HCT116 (cell line): Measurements from ENCODE around the gene MTUS2. TPM values are rescaled to one million over a fixed set of nuclear protein-coding genes. Genes with fewer than 3 reads are reported as not detected.

Experiments used
- ATAC-seq: fragments of 200-7000 bp; cut with Tn5 transposase; 2 replicates; pipeline ENCODE4 v1.9.1; 2020; ENCODE audit warnings: mild to moderate bottlenecking, moderate library complexity
- BruUV-seq: library from RNA; stranded (reverse); fragments of 400-500 nt; replicated peaks from 2 replicates; lab custom pipeline; 2021; lab: Mats Ljungman, UMichigan
- CTCF ChIA-PET: fragments of 300-600 bp; sonication (Branson Sonifier 250); formaldehyde crosslinking; loops from one replicate; lab custom pipeline; 2021; ENCODE audit warnings: antibody characterized with exemption; lab: Charles Lee
- POLR2A ChIA-PET: fragments of 300-600, 350-600 bp; sonication (Branson Sonifier 250); formaldehyde crosslinking; loops from one replicate; lab custom pipeline; 2021; ENCODE audit warnings: antibody characterized with exemption; lab: Charles Lee
- RAD21 ChIA-PET, 2 experiments: fragments of 300-600 bp; sonication (Branson Sonifier 250); formaldehyde crosslinking; loops; one replicate each; lab custom pipeline; 2023; ENCODE audit warnings: low total read pairs in 2 of 2; ENCODE audit not compliant: uncharacterized antibody in 2 of 2, unreplicated experiment in 2 of 2, low non-redundant PET in 1 of 2; lab: Charles Lee
- DNase-seq: peaks from one replicate; pipeline ENCODE4 v3.0.0-alpha.2; 2010; ENCODE audit warnings: low read depth, low spot score
- H2AFZ ChIP-seq: fragments of 200-600 bp; shearing (Covaris generic), sonication (generic); 2 replicates; pipeline ENCODE4 v1.6.1; 2017; ENCODE audit warnings: low read depth, mixed run types, mixed read lengths, antibody characterized with exemption, low read length; ENCODE audit not compliant: poor library complexity, severe bottlenecking
- H3K27ac ChIP-seq: 2 replicates; pipeline ENCODE4 v1.5.1; 2012; ENCODE audit warnings: low read depth, low read length
- H3K27me3 ChIP-seq: fragments of 200-600 bp; sonication (generic); 2 replicates; pipeline ENCODE4 v1.6.1; 2016; ENCODE audit warnings: mixed run types, low read length, mixed read lengths; ENCODE audit not compliant: insufficient read depth
- H3K36me3 ChIP-seq, 2 experiments: fragments of 200-500 bp in 1 of 2; fragments of 200-600 bp in 1 of 2; sonication (Bioruptor generic) in 1 of 2; sonication (generic) in 1 of 2; 2 replicates each; pipeline versions ENCODE4 v1.5.1 to v1.6.1; 2014 to 2016; ENCODE audit warnings: low read length in 2 of 2, inconsistent platforms in 1 of 2, mixed read lengths in 1 of 2, mixed run types in 1 of 2; ENCODE audit not compliant: insufficient read depth in 2 of 2, control insufficient read depth in 1 of 2
- H3K4me1 ChIP-seq, 2 experiments: fragments of 200-600 bp in 1 of 2; sonication (generic) in 1 of 2; 2 replicates each; pipeline versions ENCODE4 v1.5.1 to v1.6.1; 2012 to 2017; ENCODE audit warnings: low read length in 2 of 2, inconsistent platforms in 1 of 2, mild to moderate bottlenecking in 1 of 2, mixed read lengths in 1 of 2, mixed run types in 1 of 2, moderate library complexity in 1 of 2; ENCODE audit not compliant: insufficient read depth in 2 of 2, control insufficient read depth in 1 of 2
- H3K4me2 ChIP-seq: fragments of 200-600 bp; sonication (generic); 2 replicates; pipeline ENCODE4 v1.6.1; 2017; ENCODE audit warnings: mixed run types, low read length, mixed read lengths
- H3K4me3 ChIP-seq, 2 experiments: fragments of 200-600 bp in 1 of 2; sonication (generic) in 1 of 2; replicated peaks in 1 of 2; 2 replicates each; pipeline ENCODE4 v1.5.1; 2011 to 2016; ENCODE audit warnings: low read length in 2 of 2, control low read depth in 1 of 2, low read depth in 1 of 2, mild to moderate bottlenecking in 1 of 2, mixed read lengths in 1 of 2, mixed run types in 1 of 2
- H3K79me2 ChIP-seq: fragments of 200-600 bp; sonication (generic); 2 replicates; pipeline ENCODE4 v1.6.1; 2017; ENCODE audit warnings: mild to moderate bottlenecking, mixed run types, low read length, moderate library complexity, mixed read lengths; ENCODE audit not compliant: insufficient read depth
- H3K9ac ChIP-seq: fragments of 200-600 bp; sonication (generic); 2 replicates; pipeline ENCODE4 v1.6.1; 2016; ENCODE audit warnings: low read length, mixed read lengths
- H3K9me2 ChIP-seq: fragments of 200-600 bp; sonication (generic), shearing (Covaris generic); 2 replicates; pipeline ENCODE4 v1.6.1; 2017; ENCODE audit warnings: mixed run types, mild to moderate bottlenecking, moderate library complexity; ENCODE audit not compliant: insufficient read depth
- H3K9me3 ChIP-seq, 2 experiments: fragments of 200-500 bp in 1 of 2; fragments of 200-600 bp in 1 of 2; sonication (Bioruptor generic) in 1 of 2; sonication (generic) in 1 of 2; 2 replicates each; pipeline ENCODE4 v1.6.1; 2014 to 2017; ENCODE audit warnings: low read length in 2 of 2, mixed read lengths in 2 of 2, inconsistent platforms in 1 of 2, low read depth in 1 of 2, mild to moderate bottlenecking in 1 of 2, mixed run types in 1 of 2, moderate library complexity in 1 of 2; ENCODE audit not compliant: control insufficient read depth in 1 of 2, insufficient read depth in 1 of 2
- H4K20me1 ChIP-seq: fragments of 200-600 bp; sonication (generic), shearing (Covaris generic); 2 replicates; pipeline ENCODE4 v1.6.1; 2017; ENCODE audit warnings: mixed run types, mild to moderate bottlenecking, moderate library complexity; ENCODE audit not compliant: insufficient read depth
- CBX3 ChIP-seq: IDR thresholded peaks from 2 replicates; pipeline ENCODE4 v1.6.1; 2012; ENCODE audit warnings: low read depth
- CEBPB ChIP-seq: IDR thresholded peaks from 2 replicates; pipeline ENCODE4 v1.6.1; 2012; ENCODE audit warnings: low read depth
- ELF1 ChIP-seq: IDR thresholded peaks from 2 replicates; pipeline ENCODE4 v1.6.1; 2012; ENCODE audit warnings: low read depth, borderline replicate concordance
- EZH2 ChIP-seq: fragments of 200-600 bp; sonication (generic); IDR thresholded peaks from 2 replicates; pipeline ENCODE4 v1.6.1; 2017; ENCODE audit warnings: antibody characterized with exemption, mixed run types
- EZH2phosphoT487 ChIP-seq: fragments of 200-600 bp; IDR thresholded peaks from 2 replicates; pipeline ENCODE4 v1.6.1; 2018; ENCODE audit warnings: antibody characterized with exemption, borderline replicate concordance
- FOSL1 ChIP-seq: IDR thresholded peaks from 2 replicates; pipeline ENCODE4 v1.6.1; 2012; ENCODE audit warnings: low read depth
- JUND ChIP-seq: IDR thresholded peaks from 2 replicates; pipeline ENCODE4 v1.6.1; 2012
- POLR2A ChIP-seq: IDR thresholded peaks from 2 replicates; pipeline ENCODE4 v1.7.0; 2011; ENCODE audit warnings: borderline replicate concordance; ENCODE audit not compliant: insufficient read depth, insufficient read length; ENCODE audit errors: extremely low read depth
- POLR2AphosphoS5 ChIP-seq: IDR thresholded peaks from 2 replicates; pipeline ENCODE4 v1.6.1; 2011; ENCODE audit warnings: mild to moderate bottlenecking, low read depth, low read length, moderate library complexity
- RAD21 ChIP-seq: IDR thresholded peaks from 2 replicates; pipeline ENCODE4 v1.6.1; 2012; ENCODE audit warnings: low read depth, mild to moderate bottlenecking
- SIN3A ChIP-seq: IDR thresholded peaks from 2 replicates; pipeline ENCODE4 v1.6.1; 2012; ENCODE audit warnings: low read depth
- SP1 ChIP-seq: IDR thresholded peaks from 2 replicates; pipeline ENCODE4 v1.6.1; 2012; ENCODE audit warnings: low read depth
- SRF ChIP-seq: IDR thresholded peaks from 2 replicates; pipeline ENCODE4 v1.6.1; 2012; ENCODE audit warnings: low read depth
- TCF7L2 ChIP-seq: IDR thresholded peaks from 2 replicates; pipeline ENCODE4 v1.7.0; 2011; ENCODE audit warnings: borderline replicate concordance, inconsistent platforms; ENCODE audit not compliant: insufficient read depth, insufficient read length; ENCODE audit errors: extremely low read depth
- ZBTB33 ChIP-seq: IDR thresholded peaks from 2 replicates; pipeline ENCODE4 v1.6.1; 2011; ENCODE audit warnings: mild to moderate bottlenecking, low read length, moderate library complexity; ENCODE audit not compliant: insufficient replicate concordance; ENCODE audit errors: extremely low read depth
- ZNF274 ChIP-seq: fragments of 200-500 bp; sonication (Bioruptor generic); IDR thresholded peaks from 2 replicates; pipeline ENCODE4 v1.6.1; 2014; ENCODE audit warnings: mild to moderate bottlenecking, low read depth, low read length, inconsistent platforms
- intact Hi-C: fragments of 100-400 bp; cut with micrococcal nuclease; formaldehyde crosslinking; loops from 2 replicates; pipeline ENCODE4 v1.10.0; 2022
- total RNA-seq: library from RNA; stranded (reverse); gene quantifications from one replicate; pipeline ENCODE4 v1.2.1, GENCODE V29; 2021; ENCODE audit not compliant: unreplicated experiment
- TF ChIP-seq, protein P1 (sequence below), 3 experiments: fragments of 200-600 bp in 1 of 3; sonication (generic) in 1 of 3; IDR thresholded peaks in 2 of 3; conservative IDR thresholded peaks in 1 of 3; 2 replicates each; pipeline ENCODE4 v1.5.1; 2012 to 2017; ENCODE audit warnings: low read depth in 2 of 3, low read length in 2 of 3, antibody characterized with exemption in 1 of 3, borderline replicate concordance in 1 of 3, control low read depth in 1 of 3, mild to moderate bottlenecking in 1 of 3, mixed read lengths in 1 of 3, mixed run types in 1 of 3, moderate library complexity in 1 of 3; ENCODE audit not compliant: insufficient read depth in 1 of 3
- TF ChIP-seq, protein P2 (sequence below): IDR thresholded peaks from 2 replicates; pipeline ENCODE4 v1.6.1; 2012
- TF ChIP-seq, protein P3 (sequence below): IDR thresholded peaks from 2 replicates; pipeline ENCODE4 v1.6.1; 2012; ENCODE audit warnings: low read depth

The MTUS2 gene
- total RNA-seq, 1 experiment from 2014 or later, result 0.02 TPM

DNA sequence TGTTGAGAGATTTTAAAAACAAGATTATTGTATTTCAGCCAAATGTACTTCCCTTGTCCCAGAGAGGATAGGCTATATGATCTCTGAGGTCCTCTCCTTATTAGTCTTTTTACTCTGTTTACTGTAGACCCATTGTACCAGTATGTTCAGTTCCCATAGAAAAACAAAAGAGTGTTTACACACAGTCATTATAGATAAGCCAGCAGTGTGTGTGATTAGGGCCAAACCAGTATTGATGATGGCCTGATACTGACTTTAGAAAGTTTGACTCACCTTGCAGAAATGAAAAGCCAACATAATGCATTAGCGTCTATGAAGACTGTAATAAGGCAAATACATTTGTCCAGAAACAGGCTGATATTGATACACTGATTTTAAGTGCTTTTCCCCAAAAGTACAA is 6.2 kb downstream of the MTUS2 start:
- Histone ChIP-seq H3K4me3 (no peak overlapping the region), H3K9ac (no peak overlapping the region), H3K9me3 (0 out of 4 replicates have a peak, but pooled peaks cover 0 to 5% of the 10 kb centered on the region in 2 experiments), H3K36me3 (no peaks in the 10 kb centered on the region), H2AFZ (no peak overlapping the region), H3K9me2 (no peaks in the 10 kb centered on the region), H3K27me3 (peaks cover 9% of the 10 kb centered on the region; the same call in 1 of the 2 replicates), H4K20me1 (no peaks in the 10 kb centered on the region), H3K4me2 (no peak overlapping the region), H3K27ac (no peak overlapping the region), H3K4me1 (no peaks in the 10 kb centered on the region), H3K79me2 (no peaks in the 10 kb centered on the region)
- RAD21 ChIA-PET, result no interaction called here
- ATAC-seq (no peak), DNase-seq (no peak)
- no TSS peak for BruUV-seq
- CTCF ChIA-PET, result interaction anchor here (1.6 kb wide), 1 partner anchor 9 kb away, joined by 4 read pairs; no protein-coding TSS in a partner anchor
- POLR2A ChIA-PET, result no interaction called here
- TF ChIP-seq, protein P1, sequence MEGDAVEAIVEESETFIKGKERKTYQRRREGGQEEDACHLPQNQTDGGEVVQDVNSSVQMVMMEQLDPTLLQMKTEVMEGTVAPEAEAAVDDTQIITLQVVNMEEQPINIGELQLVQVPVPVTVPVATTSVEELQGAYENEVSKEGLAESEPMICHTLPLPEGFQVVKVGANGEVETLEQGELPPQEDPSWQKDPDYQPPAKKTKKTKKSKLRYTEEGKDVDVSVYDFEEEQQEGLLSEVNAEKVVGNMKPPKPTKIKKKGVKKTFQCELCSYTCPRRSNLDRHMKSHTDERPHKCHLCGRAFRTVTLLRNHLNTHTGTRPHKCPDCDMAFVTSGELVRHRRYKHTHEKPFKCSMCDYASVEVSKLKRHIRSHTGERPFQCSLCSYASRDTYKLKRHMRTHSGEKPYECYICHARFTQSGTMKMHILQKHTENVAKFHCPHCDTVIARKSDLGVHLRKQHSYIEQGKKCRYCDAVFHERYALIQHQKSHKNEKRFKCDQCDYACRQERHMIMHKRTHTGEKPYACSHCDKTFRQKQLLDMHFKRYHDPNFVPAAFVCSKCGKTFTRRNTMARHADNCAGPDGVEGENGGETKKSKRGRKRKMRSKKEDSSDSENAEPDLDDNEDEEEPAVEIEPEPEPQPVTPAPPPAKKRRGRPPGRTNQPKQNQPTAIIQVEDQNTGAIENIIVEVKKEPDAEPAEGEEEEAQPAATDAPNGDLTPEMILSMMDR (IDR thresholded peaks at IDR 0.05 in 2 of 3, conservative IDR thresholded peaks at IDR 0.05 in 1 of 3; ENCODE audit: borderline replicate concordance in 1 of 3, insufficient read depth in 1 of 3, low read depth in 2 of 3, low read length in 2 of 3), result no peak
- TF ChIP-seq POLR2AphosphoS5 (no peak), TCF7L2 (no peak), CBX3 (no peak), EZH2phosphoT487 (no peak), FOSL1 (no peak), RAD21 (no peak), JUND (no peak), CEBPB (no peak), ZBTB33 (no peak), SRF (no peak), POLR2A (no peak), ELF1 (no peak), ZNF274 (no peak), EZH2 (no peak), SP1 (no peak), SIN3A (no peak)
- TF ChIP-seq, protein P2, sequence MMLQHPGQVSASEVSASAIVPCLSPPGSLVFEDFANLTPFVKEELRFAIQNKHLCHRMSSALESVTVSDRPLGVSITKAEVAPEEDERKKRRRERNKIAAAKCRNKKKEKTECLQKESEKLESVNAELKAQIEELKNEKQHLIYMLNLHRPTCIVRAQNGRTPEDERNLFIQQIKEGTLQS, result no peak
- TF ChIP-seq, protein P3, sequence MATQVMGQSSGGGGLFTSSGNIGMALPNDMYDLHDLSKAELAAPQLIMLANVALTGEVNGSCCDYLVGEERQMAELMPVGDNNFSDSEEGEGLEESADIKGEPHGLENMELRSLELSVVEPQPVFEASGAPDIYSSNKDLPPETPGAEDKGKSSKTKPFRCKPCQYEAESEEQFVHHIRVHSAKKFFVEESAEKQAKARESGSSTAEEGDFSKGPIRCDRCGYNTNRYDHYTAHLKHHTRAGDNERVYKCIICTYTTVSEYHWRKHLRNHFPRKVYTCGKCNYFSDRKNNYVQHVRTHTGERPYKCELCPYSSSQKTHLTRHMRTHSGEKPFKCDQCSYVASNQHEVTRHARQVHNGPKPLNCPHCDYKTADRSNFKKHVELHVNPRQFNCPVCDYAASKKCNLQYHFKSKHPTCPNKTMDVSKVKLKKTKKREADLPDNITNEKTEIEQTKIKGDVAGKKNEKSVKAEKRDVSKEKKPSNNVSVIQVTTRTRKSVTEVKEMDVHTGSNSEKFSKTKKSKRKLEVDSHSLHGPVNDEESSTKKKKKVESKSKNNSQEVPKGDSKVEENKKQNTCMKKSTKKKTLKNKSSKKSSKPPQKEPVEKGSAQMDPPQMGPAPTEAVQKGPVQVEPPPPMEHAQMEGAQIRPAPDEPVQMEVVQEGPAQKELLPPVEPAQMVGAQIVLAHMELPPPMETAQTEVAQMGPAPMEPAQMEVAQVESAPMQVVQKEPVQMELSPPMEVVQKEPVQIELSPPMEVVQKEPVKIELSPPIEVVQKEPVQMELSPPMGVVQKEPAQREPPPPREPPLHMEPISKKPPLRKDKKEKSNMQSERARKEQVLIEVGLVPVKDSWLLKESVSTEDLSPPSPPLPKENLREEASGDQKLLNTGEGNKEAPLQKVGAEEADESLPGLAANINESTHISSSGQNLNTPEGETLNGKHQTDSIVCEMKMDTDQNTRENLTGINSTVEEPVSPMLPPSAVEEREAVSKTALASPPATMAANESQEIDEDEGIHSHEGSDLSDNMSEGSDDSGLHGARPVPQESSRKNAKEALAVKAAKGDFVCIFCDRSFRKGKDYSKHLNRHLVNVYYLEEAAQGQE, result no peak
- intact Hi-C loops, result no loop called here
